GM20431 (cell line): ENCODE results near the gene MT1X.
"Not testable (repeated sequence)": the region's sequence is repeated elsewhere in the genome, so short reads cannot be mapped to it uniquely, and the experiment has no call there.

Experiments
- in situ Hi-C: fragments of 300-500 bp; cut with MseI, MboI; formaldehyde crosslinking; loops from one replicate; pipeline ENCODE4 v1.15.0; 2020; ENCODE audit warnings: low sequenced_read_pairs; ENCODE audit not compliant: unreplicated experiment

Gene MT1X

GRCh38 chr16:56652600-56652999, 29.7 kb upstream of the MT1X start:
- in situ Hi-C loops: no loop called here

GRCh38 chr16:56653218-56653617, 29.1 kb upstream of the MT1X start:
- in situ Hi-C loops: no loop called here

- in situ Hi-C loops: no loop called here
These were observed 24.5 kb upstream of the MT1X start, which contains the start of gene MT1F for GRCh38 chr16:56657555-56658326. TSS of gene MT1F (plus strand) at chr16:56657959. CDS start at chr16:56658059, 100 bp downstream.

- in situ Hi-C loops: no loop called here
These were observed 23.9 kb upstream of the MT1X start for GRCh38 chr16:56658327-56658875.

- in situ Hi-C loops: no loop called here
These were observed 19.6 kb upstream of the MT1X start for GRCh38 chr16:56662357-56663354.

- in situ Hi-C loops: no loop called here
These were observed 17.8 kb upstream of the MT1X start for GRCh38 chr16:56664506-56664905.

- in situ Hi-C loops: not testable (repeated sequence)
These were observed 16.7 kb upstream of the MT1X start for GRCh38 chr16:56665286-56666261.

- in situ Hi-C loops: no loop called here
These were observed 14.4 kb upstream of the MT1X start, which contains the start of gene MT1G for GRCh38 chr16:56667581-56668571. TSS of gene MT1G (minus strand) at chr16:56668065. CDS start at chr16:56667993, 72 bp downstream.

GRCh38 chr16:56669005-56669839, 13.0 kb upstream of the MT1X start, which contains the start of gene MT1H:
TSS of gene MT1H (plus strand) at chr16:56669814. CDS start at chr16:56669885, 71 bp downstream.
- in situ Hi-C loops: no loop called here

GRCh38 chr16:56669840-56670619, 12.2 kb upstream of the MT1X start:
- in situ Hi-C loops: no loop called here

GRCh38 chr16:56670620-56670934, 11.7 kb upstream of the MT1X start:
- in situ Hi-C loops: no loop called here

- in situ Hi-C loops: not testable (repeated sequence)
These were observed 10.6 kb upstream of the MT1X start for GRCh38 chr16:56671691-56672090.

- in situ Hi-C loops: not testable (repeated sequence)
These were observed 10.1 kb upstream of the MT1X start for GRCh38 chr16:56672171-56672570.

GRCh38 chr16:56672761-56673536, 9.3 kb upstream of the MT1X start:
- in situ Hi-C loops: no loop called here

GRCh38 chr16:56673921-56674320, 8.3 kb upstream of the MT1X start:
- in situ Hi-C loops: no loop called here

GRCh38 chr16:56674570-56674969, 7.7 kb upstream of the MT1X start:
- in situ Hi-C loops: not testable (repeated sequence)
